ENCODE measurements around the gene SLC25A39. TPM values are rescaled to one million over a fixed set of nuclear protein-coding genes. Genes with fewer than 3 reads are reported as not detected.
A peak's percentile ranks its signal among the peaks of the same experiment; 100 is the strongest.

The SLC25A39 gene
- total RNA-seq, 2 experiments from 2014 or later = 149 to 153 TPM

DNA sequence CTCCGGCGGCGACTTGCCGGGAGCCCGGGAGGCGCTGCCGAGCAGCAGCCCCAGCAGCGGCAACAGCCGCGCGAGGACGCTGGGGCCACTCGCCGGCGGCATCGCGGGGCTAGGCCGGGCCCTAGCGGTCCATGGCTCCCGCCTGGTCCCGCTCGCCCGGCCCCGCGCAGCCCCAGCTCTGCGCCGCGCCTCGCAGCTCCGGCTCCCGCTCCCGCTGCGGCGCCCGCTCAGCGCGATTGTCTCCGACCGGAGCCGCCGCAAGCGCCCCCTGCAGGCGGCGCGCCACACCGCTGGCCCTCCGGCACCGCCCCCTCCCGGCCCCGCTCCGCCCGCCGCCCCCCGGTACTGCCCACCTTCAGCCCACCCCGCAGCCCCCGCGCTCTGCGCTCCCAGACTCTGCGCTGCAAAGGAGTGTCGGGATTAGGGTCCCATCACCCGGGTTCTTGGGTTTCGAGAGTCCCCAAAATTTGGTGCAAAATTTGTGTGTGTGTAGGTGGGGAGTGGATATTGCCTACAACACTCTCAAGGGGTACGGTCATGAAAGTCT is 39.1 kb upstream of the SLC25A39 start, which contains the start of gene FAM171A2:
Gene FAM171A2 (minus strand): TSS at position 241 of the 547 bp plus-strand sequence. CDS start 139 bp downstream, at position 102.
- H3K9me3 Mint-ChIP-seq = no peaks in the 10 kb centered on the region
- H3K36me3 Mint-ChIP-seq (ENCODE audit: low read depth) = no peaks in the 10 kb centered on the region
- peak; percentile 91 for ATAC-seq
- POLR2A ChIA-PET = interaction anchor here (1.0 to 1.7 kb wide), 2 partner anchors 24 to 157 kb away, joined by 3 to 6 read pairs; no protein-coding TSS in a partner anchor
- TF ChIP-seq, protein P1, sequence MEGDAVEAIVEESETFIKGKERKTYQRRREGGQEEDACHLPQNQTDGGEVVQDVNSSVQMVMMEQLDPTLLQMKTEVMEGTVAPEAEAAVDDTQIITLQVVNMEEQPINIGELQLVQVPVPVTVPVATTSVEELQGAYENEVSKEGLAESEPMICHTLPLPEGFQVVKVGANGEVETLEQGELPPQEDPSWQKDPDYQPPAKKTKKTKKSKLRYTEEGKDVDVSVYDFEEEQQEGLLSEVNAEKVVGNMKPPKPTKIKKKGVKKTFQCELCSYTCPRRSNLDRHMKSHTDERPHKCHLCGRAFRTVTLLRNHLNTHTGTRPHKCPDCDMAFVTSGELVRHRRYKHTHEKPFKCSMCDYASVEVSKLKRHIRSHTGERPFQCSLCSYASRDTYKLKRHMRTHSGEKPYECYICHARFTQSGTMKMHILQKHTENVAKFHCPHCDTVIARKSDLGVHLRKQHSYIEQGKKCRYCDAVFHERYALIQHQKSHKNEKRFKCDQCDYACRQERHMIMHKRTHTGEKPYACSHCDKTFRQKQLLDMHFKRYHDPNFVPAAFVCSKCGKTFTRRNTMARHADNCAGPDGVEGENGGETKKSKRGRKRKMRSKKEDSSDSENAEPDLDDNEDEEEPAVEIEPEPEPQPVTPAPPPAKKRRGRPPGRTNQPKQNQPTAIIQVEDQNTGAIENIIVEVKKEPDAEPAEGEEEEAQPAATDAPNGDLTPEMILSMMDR (IDR thresholded peaks at IDR 0.05) = peak; percentile 95
- peaks cover 2% of the 10 kb centered on the region for H3K4me1 Mint-ChIP-seq (ENCODE audit: low read depth)
- H3K27ac Mint-ChIP-seq = no peak within 1 kb of the TSS
- H3K27me3 Mint-ChIP-seq = peaks cover 12% of the 10 kb centered on the region
- peak; percentile 64 for DNase-seq
- intact Hi-C loops (cut with micrococcal nuclease) = no loop called here
- peak within 1 kb of the TSS; percentile 66 for H3K4me3 Mint-ChIP-seq
- CTCF ChIA-PET = interaction anchor here (0.8 to 5.2 kb wide), 23 partner anchors 8 to 322 kb away, joined by 3 to 51 read pairs (median 4); partner anchors contain the start of genes GRN and TMUB2

DNA sequence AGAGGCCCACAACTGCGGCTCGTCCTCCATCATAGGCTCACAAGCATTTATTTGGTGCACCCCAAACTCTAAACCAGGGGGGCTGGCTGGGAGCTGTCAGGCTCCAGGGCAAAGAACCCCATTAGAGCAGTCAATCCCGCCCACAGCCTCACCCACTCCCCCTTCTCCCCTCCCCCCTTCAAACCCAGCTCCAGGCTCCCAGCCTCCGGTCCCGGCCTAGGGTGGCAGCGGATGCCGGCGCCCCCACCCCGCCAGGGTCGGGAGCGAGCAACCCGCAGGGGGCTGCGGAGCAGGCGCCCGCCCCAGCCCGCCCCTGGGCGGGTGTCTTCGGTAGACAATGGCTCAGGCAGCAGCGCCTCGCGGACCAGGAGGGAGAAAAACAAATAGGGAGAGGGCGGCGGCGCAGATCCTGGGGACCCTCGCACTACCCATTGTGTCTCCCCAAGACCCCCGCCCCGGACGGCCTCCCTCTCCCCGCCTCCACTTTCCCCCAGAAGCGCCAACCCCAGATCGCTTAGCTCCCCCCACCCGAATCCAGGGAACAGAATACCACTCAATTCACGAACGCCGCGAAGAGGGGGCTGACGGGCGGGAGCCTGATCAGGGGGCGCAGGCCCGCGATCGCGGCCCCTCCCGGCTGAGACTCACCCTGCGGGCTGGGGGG is 38.5 kb upstream of the SLC25A39 start:
- intact Hi-C loops (cut with micrococcal nuclease) = no loop called here
- Mint-ChIP-seq H3K36me3 (ENCODE audit: low read depth) (no peaks in the 10 kb centered on the region), H3K4me1 (ENCODE audit: low read depth) (peaks cover 2% of the 10 kb centered on the region), H3K27me3 (peaks cover 12% of the 10 kb centered on the region), H3K4me3 (peak overlapping the region; percentile 64), H3K9me3 (no peaks in the 10 kb centered on the region), H3K27ac (no peak overlapping the region)
- CTCF ChIA-PET = interaction anchor here (0.6 to 5.2 kb wide), 23 partner anchors 9 to 195 kb away, joined by 3 to 51 read pairs (median 4); partner anchors contain the start of genes GRN and TMUB2
- DNase-seq (no peak), ATAC-seq (no peak)
- POLR2A ChIA-PET = interaction anchor here (1.0 to 1.7 kb wide), 2 partner anchors 24 to 156 kb away, joined by 3 to 6 read pairs; no protein-coding TSS in a partner anchor
- TF ChIP-seq, protein P1 (IDR thresholded peaks at IDR 0.05) = no peak

DNA sequence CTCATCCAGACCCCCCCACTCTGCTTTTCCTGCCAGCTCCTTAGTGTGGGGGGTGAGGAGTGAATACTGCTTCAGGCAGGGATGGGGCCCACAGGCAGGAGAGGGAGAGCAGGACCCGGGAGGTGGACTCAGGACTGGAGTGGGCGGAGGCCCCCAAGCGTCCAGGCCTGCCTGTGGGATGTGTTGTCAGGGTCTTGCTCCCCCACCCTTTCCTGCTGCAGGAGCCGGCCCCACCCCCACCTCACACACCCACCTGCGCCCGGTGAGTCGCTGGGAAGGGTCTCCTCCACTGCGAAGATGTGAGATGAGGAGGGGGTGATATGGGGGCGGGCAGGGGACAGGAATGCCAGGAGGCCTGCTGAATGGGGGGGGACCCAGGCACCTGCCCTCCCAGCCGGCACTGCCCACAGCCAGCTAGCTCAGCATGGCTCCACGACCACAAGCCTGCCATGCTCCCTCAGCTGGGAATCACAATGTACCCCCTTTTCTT is 37.9 kb upstream of the SLC25A39 start:
- no peak overlapping the region for H3K27ac Mint-ChIP-seq
- no peaks in the 10 kb centered on the region for H3K36me3 Mint-ChIP-seq (ENCODE audit: low read depth)
- no peaks in the 10 kb centered on the region for H3K9me3 Mint-ChIP-seq
- intact Hi-C loops (cut with micrococcal nuclease) = no loop called here
- ATAC-seq = no peak
- no peak for DNase-seq
- ChIA-PET CTCF (interaction anchor here (1.1 to 5.2 kb wide), 13 partner anchors 9 to 176 kb away, joined by 3 to 51 read pairs (median 6); partner anchors contain the start of genes GRN and TMUB2), POLR2A (interaction anchor here (1.7 kb wide), 1 partner anchor 25 kb away, joined by 6 read pairs; no protein-coding TSS in a partner anchor)
- TF ChIP-seq, protein P1 (IDR thresholded peaks at IDR 0.05) = no peak
- peaks cover 2% of the 10 kb centered on the region for H3K4me1 Mint-ChIP-seq (ENCODE audit: low read depth)
- no peak overlapping the region for H3K4me3 Mint-ChIP-seq
- H3K27me3 Mint-ChIP-seq = peaks cover 12% of the 10 kb centered on the region

DNA sequence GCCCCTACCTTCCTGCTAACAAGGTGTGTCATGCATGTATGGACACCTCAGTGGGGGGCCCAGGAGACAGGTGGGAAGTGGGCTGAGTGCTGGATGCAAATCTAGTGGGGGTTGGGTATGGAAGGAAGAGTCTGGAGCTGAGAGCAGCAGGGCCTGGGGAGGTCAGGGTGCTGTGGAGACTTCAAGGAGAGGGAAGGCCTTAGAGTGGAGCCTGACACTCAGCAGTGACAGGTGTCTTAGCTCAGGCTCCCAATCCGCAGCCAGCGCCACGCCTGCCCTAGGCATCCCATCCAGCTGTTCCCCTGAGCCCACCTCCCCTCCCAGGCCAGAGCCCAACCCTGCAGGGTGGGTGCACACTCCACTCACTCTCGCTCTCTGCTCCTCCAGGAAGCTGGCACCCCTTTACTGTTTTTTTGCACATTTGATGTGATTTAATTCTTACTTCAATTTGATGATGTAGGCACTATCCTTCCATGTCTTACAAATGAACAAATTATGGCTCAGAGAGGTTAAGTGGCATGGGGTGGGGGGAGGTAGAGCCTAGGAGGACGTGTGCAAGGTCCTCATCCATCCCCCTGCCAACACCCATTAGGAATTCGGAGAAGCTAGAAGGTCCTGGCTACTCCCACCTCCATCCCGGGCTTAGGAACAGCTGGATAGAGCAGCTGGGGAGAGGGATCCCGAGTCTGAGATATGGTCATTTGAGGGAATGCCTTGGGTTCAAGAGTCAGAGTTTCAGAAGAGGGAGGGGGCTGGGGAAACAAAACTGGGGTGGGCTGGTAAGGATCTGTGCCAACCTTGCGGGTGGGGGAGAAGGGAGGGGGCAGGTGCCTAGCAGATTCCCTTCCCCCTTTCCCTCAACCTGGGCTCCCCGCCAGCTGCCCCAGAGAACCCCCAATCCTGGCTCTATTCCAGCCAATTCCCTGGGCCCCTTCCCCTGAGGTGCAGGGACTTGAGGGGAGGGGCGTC is 37.0 kb upstream of the SLC25A39 start:
- no peak overlapping the region for H3K4me3 Mint-ChIP-seq
- no peaks in the 10 kb centered on the region for H3K36me3 Mint-ChIP-seq (ENCODE audit: low read depth)
- H3K27me3 Mint-ChIP-seq = peaks cover 12% of the 10 kb centered on the region
- POLR2A ChIA-PET = interaction anchor here (0.7 kb wide), 1 partner anchor 1353 kb away, joined by 3 read pairs; no protein-coding TSS in a partner anchor
- DNase-seq (no peak), ATAC-seq (no peak)
- H3K9me3 Mint-ChIP-seq = no peaks in the 10 kb centered on the region
- TF ChIP-seq, protein P1 (IDR thresholded peaks at IDR 0.05) = no peak
- H3K27ac Mint-ChIP-seq = no peak overlapping the region
- CTCF ChIA-PET = interaction anchor here (2.7 to 5.2 kb wide), 4 partner anchors 9 to 151 kb away, joined by 9 to 51 read pairs (median 26); partner anchors contain the start of gene GRN
- peaks cover 2% of the 10 kb centered on the region for H3K4me1 Mint-ChIP-seq (ENCODE audit: low read depth)
- intact Hi-C loops (cut with micrococcal nuclease) = no loop called here
